ENCODE results near the gene IQSEC1.

Gene IQSEC1

GRCh38 chr3:13085081-13085845, 12.0 kb upstream of the IQSEC1 start:
- DNase-seq = no peak

DNA sequence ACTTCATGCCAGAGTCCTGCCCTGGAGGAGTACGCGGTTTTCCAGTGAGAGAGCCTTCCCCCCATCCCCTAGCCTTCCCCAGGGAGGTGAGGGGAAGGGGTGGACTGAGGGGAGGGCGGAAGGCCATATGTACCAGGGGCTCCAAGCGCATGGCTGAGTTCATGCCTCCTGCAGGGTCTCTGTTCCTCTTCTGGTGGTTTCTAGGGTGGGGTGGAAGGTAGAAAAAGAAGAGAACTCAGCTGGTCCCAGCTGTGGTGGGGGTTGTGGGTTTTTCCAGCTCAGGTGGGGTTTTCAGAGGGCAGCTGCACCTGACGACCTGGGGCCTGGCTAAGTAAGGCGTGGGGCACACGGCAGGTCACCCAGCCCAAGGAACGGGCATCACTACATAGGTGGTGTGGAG, 10.7 kb upstream of the IQSEC1 start:
- no peak for DNase-seq

DNA sequence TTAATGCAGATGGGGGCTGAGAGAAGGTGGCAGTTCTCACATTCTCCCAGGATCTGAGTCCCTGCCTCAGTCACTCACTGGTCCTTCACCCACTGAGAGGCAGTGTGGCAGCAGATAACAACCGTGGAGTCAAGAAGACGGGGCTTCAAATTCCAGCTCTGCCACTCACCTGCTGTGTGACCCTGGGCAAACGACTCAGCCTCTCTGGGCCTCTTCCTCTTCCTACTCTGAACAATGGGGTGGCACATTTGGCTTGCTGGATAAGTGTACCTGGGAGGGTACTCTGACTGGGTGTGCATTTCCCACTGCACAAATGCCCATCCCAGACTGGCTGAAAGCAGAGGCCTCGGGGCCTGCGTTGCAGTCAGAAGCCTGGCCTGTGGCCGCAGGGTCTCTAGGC, 10.0 kb upstream of the IQSEC1 start:
- no peak for DNase-seq

- DNase-seq = no peak
These were observed 9.4 kb upstream of the IQSEC1 start for GRCh38 chr3:13082677-13083076.

GRCh38 chr3:13081603-13082360, 8.6 kb upstream of the IQSEC1 start:
- no peak for DNase-seq

GRCh38 chr3:13080591-13080990, 7.4 kb upstream of the IQSEC1 start:
- no peak for DNase-seq

DNA sequence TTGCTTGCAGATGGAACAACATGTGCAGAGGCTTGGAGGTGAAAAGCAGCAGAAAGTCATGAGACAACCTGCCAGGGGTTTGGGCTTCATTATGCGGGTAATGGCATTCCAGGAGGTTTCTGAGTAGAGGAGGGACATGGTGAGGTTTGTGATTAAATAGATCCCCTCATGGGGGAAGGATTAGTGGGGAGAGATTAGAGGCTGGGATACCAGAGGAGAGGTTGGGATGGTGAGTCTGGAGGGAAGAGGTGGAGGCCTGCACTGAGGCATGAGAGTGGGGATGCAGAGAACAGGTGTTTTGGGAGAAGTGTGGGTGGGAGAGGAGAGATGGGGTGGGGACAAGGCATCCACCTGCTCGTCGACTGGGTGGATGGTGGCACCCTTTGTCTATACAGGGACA, 6.8 kb upstream of the IQSEC1 start:
- DNase-seq = no peak

GRCh38 chr3:13079510-13079909, 6.3 kb upstream of the IQSEC1 start:
- DNase-seq = no peak

DNA sequence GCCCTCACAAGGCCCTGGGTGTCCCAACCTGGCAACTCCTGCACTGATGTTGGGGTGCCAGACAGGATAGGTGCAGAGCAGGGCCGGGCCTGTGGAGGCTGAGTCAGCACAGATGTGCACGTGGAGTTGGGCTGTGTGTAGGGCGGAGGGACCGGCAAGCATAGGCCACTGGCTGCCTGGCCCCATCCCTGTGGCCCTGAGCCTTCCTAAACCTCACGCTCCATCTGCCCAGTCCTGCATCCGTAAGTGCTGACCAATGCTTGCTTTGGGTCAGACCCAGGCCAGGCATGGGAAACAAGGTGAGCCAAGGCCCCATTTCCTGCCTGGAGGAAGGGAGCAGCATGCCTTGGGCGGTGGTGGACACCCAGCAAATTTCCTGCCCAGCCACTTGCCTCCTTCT, 5.8 kb upstream of the IQSEC1 start:
- no peak for DNase-seq

DNA sequence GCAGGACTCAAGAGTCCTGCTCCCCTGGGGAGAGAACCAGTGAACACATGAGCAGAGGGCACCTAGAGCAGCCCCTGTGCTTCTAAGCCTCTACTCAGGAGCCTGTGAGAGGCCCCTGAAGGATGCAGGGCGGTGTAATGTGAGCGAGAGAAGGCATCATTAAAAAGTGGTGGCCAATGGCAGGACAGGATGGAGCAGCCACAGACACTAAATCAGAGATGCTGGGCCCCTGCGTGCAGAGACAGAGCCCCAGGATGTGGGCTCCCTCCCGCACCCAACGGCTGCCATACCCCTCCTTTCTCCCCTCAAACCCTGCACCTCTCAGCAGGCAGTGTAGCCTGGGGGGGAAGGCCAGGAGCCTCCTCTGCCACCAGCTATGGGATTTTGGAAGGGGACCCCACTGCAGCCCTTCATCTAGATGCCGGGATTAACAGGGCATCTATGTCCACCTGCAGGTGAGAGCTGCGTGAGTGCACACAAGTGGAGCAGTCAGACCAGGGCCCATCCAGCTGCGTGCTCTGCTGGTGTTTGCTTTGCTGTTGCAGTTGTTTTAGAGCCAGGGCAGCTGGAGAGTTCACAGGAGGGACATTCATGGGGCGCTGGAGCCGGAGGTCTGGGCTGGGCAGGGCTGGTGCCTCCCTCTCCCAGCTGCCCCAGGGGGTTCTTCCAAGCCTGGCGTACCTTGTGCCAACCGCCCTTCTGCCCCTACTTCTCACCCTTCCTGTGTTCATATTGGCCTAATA, 5.1 kb upstream of the IQSEC1 start:
- DNase-seq = no peak

GRCh38 chr3:13077431-13078162, 4.4 kb upstream of the IQSEC1 start:
- no peak for DNase-seq

- DNase-seq = no peak
These were observed 2.9 kb upstream of the IQSEC1 start for GRCh38 chr3:13075986-13076654.

- no peak for DNase-seq
These were observed 2.1 kb upstream of the IQSEC1 start for GRCh38 chr3:13075318-13075717.

- DNase-seq = no peak
These were observed 762 bp upstream of the IQSEC1 start for GRCh38 chr3:13074006-13074375.

- DNase-seq = no peak
These were observed 466 bp downstream of the IQSEC1 start for GRCh38 chr3:13072600-13073325.

- DNase-seq = no peak
These were observed 1.0 kb downstream of the IQSEC1 start for GRCh38 chr3:13072239-13072599.

- no peak for DNase-seq
These were observed 1.5 kb downstream of the IQSEC1 start for GRCh38 chr3:13071695-13072094.

DNA sequence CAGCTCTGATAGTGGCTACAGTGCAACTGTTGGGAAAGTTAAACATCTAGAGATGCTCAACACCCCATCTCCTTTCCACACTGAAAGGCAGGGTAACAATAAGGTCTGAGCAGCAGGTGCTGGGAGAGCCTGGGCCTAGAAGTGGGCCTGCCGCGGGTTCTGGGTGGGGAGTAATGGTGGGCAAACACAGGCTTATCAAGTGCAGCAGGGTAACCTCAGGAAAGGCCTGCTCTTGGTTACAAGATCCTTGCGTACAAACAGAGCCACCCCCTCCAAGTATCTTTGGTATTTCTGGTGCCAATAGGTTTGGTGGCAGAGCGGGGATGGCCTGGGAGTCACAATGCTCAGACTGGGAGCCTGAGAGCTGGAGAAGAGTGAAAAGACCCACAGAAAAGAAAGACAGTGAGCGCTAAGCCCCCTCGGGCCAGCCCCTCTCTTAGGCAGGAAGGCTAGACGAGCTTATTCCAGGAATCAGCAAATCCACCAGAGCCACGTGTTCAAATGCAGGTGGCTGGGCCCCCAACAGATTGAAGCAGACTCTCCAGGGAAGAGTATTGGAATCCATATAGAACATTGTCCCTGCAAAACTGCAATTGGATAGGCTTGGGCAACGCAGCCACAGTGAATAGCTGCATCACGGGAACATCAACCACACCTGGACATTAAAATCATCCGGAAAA, 2.7 kb downstream of the IQSEC1 start:
- no peak for DNase-seq

DNA sequence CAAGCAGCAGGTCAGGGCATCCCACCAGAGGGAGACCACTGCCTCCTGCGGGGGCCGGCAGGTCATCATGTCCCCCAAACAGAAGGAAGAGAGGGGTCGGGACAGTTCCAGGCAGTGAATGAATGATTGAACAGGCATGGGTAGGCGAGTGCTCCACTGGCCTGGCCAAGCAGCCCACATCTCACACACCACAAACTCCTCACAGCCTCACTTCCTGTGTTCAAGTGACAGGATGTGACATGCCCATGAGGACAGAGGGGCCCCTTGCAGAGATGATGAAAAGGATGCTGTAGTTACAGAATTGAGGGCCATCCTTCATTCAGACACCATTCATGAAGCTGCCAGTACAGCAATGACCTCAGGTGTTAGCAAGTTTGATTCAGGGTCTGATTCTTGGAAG, 3.7 kb downstream of the IQSEC1 start:
- DNase-seq = no peak

- no peak for DNase-seq
These were observed 4.8 kb downstream of the IQSEC1 start for GRCh38 chr3:13068269-13069010.

GRCh38 chr3:13067778-13068177, 5.5 kb downstream of the IQSEC1 start:
- no peak for DNase-seq
